Thyroid gland (tissue), 4 donors: ENCODE measurements around the gene ATP6V1D.

Source experiments
- POLR2A ChIP-seq, 2 donors: fragments of 450-650 bp; IDR thresholded peaks; one replicate each; pipeline ENCODE4 v1.6.1; 2017; ENCODE audit warnings: antibody characterized with exemption in 2 of 2, mild to moderate bottlenecking in 2 of 2, moderate library complexity in 1 of 2
- TF ChIP-seq, protein P1 (sequence below), 6 experiments: fragments of 200-600 bp in 3 of 6; fragments of 450-650 bp in 3 of 6; sonication (generic) in 3 of 6; IDR thresholded peaks; one replicate each; pipeline ENCODE4 v1.5.1; 2016 to 2019; ENCODE audit warnings: antibody characterized with exemption in 6 of 6, mild to moderate bottlenecking in 2 of 6, inconsistent platforms in 1 of 6, moderate library complexity in 1 of 6

DNA sequence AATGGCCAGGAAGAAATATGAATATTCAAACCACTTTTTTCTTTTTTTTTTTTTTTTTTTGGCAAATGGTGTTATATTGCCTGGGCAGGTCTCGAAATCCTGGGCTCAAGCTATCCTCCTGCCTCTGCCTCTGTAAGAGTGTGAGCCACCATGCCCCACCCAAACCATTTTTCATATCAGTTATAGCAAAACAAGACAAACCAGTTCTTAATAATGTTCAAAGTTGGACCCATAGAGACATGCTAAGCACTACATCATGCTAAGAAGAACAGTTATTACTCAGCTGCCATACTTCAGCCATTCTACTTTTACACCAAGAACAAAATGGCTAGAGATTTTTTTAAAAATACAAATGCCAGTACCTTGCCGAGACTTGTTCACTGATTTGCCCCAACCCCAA, 26.0 kb upstream of the ATP6V1D start:
- TF ChIP-seq, protein P1, sequence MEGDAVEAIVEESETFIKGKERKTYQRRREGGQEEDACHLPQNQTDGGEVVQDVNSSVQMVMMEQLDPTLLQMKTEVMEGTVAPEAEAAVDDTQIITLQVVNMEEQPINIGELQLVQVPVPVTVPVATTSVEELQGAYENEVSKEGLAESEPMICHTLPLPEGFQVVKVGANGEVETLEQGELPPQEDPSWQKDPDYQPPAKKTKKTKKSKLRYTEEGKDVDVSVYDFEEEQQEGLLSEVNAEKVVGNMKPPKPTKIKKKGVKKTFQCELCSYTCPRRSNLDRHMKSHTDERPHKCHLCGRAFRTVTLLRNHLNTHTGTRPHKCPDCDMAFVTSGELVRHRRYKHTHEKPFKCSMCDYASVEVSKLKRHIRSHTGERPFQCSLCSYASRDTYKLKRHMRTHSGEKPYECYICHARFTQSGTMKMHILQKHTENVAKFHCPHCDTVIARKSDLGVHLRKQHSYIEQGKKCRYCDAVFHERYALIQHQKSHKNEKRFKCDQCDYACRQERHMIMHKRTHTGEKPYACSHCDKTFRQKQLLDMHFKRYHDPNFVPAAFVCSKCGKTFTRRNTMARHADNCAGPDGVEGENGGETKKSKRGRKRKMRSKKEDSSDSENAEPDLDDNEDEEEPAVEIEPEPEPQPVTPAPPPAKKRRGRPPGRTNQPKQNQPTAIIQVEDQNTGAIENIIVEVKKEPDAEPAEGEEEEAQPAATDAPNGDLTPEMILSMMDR (IDR thresholded peaks at IDR 0.05) = no peak
- no peak for TF ChIP-seq POLR2A (IDR thresholded peaks at IDR 0.05)
